Placental epithelial cell (primary cell): Measurements from ENCODE around the gene PSMA7. TPM values are rescaled to one million over a fixed set of nuclear protein-coding genes. Genes with fewer than 3 reads are reported as not detected.

Experiments
- total RNA-seq: library from RNA; depleted of rRNA; stranded (reverse); fragments of >200 nt; gene quantifications from 2 replicates; pipeline ENCODE4 v1.2.3, GENCODE V29; 2012

The PSMA7 gene
- total RNA-seq = 141 and 276 TPM in 2 replicates

DNA sequence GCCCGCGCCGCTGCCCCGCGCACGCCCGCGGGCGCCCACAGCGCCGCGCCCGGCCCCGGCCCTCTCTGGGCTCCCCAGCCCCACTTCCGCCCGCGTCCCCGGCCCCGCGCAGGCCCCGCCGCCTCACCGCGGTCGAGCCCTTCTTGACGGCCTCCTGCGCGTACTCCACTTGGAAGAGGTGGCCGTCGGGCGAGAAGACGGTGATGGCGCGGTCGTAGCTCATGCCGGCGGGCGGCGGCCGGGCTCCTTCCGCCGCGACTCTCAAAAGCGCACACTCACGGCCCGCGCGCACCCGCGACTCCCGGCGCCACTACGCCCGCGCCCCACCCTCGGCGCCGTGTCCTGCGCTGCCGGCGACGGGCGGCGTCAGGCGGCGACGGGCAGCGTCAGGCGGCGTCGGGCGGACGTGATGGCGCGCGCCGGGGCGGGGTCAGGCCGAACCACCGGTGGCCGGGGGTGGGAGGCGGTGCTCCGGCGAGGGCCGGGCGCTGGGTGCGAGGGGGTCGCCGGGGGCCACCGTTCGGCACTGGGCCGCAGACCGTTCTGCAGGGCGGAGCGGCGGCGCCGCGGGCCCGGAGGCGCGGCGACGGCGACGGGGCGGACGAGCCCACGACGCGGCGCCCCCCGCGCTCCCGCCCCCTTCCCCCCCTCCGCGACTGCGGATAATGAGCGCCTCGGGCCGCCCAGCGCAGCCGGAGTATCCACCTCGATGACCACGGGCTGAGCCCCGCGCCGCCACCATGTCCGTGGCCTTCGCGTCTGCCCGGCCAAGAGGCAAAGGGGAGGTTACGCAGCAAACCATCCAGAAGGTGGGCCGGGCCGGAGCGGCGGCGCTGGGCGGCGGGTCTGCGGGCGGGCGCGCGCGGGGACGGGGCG is at the start of gene PSMA7, which contains the start of gene SS18L1:
PSMA7 (minus strand) TSS at position 314 of the 876 bp plus-strand sequence; CDS start at position 223, 91 bp downstream.
SS18L1 (plus strand) TSS at position 689 of the 876 bp plus-strand sequence; CDS start at position 741, 52 bp downstream.

DNA sequence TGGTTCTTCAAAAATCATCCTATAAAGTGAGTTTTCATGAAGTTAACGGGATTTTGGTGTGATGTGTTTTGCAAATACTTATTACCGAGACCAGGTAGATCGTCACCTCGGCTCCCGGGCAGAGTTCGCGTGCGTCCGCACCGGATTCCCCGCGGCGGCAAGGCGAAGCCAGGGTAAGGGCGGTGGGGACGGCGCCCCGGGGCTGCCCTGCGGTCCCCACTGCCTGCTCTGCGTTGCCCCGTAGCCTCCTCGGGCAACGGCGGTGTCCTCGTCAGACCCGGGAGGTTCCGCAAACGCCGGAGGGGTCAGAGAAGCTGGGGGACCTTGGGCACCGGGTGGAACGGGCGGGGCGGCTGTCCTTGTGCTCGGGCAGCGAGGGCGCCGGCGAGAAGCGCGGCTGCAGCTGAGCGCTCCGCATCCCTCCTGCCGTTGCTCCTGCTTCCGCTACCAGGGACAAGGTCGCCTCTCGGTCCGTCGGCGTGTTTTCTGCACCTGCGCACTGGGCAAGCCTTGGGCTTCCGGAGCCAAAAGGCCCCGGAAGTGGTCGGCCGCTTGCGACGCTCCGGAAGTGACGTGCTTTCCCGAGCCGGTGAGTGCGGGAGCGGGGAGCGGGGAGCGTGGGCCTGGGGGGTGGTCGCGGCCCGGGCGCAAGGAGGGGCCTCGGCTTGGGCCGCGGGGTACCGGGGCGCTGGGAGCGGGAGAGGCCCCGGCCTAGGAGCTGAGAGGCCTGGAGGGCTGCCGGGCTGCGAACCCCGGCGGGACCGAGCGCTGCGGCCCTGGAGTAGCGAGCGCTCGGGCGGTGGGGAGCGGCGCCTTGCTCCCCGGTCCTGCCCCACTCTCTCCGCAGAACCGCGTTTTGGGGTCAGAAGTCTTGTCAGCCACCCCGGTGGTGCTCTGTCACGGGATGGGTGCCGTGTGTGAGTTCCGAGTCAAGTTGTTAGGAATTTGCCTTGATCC is 39.6 kb upstream of the PSMA7 start, which contains the start of gene MTG2:
MTG2 (plus strand) TSS at position 560 of the 957 bp plus-strand sequence. CDS start 10,393 bp downstream, outside the sequence.

DNA sequence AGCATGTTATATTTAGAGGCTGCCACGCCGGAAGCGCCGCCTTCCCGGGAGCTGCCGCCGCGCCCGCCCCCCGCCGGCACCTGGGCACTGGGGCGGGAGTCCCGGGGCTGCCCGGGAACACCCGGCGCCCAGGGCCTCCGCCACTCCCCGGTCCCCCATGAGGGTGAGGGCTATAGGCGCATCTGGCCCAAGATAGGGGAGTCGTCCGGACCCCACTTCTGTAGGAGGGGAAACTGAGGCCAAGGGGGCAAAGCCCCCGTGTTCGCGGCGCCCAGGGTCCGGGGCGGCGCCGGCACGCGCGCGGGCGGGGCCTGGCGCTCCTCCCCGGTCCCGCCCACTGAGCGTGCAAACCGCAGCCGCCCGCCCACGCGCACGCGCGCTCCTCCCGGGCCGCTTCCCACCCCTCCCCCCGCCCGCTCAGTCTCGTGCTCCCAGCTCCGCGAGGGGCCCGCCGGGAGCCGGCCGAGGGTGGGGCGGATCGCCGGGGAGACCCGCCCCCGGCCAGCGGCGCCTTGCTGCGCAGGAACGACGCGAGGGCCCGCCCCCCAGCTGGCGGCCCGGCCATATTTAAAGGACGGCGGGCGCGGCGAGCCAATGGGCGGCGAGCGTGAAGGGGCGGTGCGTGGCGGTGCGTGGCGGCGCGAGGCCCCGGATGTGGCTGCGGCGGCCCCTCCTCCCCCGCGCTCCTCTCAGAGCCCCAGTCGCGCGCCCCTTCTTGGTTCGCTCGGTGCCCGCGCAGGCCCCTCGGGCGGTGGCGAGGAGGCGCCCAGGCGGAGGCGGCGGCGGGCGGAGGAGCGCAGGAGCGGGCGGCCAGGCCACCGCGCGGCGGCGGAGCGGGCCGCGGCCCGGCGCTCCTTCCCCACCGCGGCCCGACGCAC is 21.2 kb downstream of the PSMA7 start, which contains the start of gene LSM14B:
LSM14B (plus strand) TSS at position 700 of the 878 bp plus-strand sequence. CDS start 192 bp downstream, outside the sequence.

Other genes with a start within 250 kb of the PSMA7 start
- gene TAF4, start 77.5 kb downstream of the PSMA7 start, total RNA-seq = 6.0 and 7.1 TPM in 2 replicates
- 26.3 and 31.8 TPM in 2 replicates for gene LSM14B, start 20.9 kb downstream of the PSMA7 start, total RNA-seq
- gene SS18L1, start 375 bp upstream of the PSMA7 start, total RNA-seq = 11.8 and 16.5 TPM in 2 replicates
- gene MTG2, start 39.6 kb upstream of the PSMA7 start, total RNA-seq = 20.8 and 22.6 TPM in 2 replicates
- not detected in 2 replicates for gene HRH3, start 76.9 kb upstream of the PSMA7 start, total RNA-seq
- 36.9 and 37.4 TPM in 2 replicates for gene OSBPL2, start 95.1 kb upstream of the PSMA7 start, total RNA-seq
- 75.8 and 144 TPM in 2 replicates for gene ADRM1, start 159.6 kb upstream of the PSMA7 start, total RNA-seq
- 27.9 and 36.9 TPM in 2 replicates for gene LAMA5, start 223.9 kb upstream of the PSMA7 start, total RNA-seq
- 768 and 1,032 TPM in 2 replicates for gene RPS21, start 243.7 kb upstream of the PSMA7 start, total RNA-seq